Measurements from ENCODE around the gene ALK. TPM values are rescaled to one million over a fixed set of nuclear protein-coding genes. Genes with fewer than 3 reads are reported as not detected.

ALK gene
- total RNA-seq, 2 experiments from 2014 or later = not detected

DNA sequence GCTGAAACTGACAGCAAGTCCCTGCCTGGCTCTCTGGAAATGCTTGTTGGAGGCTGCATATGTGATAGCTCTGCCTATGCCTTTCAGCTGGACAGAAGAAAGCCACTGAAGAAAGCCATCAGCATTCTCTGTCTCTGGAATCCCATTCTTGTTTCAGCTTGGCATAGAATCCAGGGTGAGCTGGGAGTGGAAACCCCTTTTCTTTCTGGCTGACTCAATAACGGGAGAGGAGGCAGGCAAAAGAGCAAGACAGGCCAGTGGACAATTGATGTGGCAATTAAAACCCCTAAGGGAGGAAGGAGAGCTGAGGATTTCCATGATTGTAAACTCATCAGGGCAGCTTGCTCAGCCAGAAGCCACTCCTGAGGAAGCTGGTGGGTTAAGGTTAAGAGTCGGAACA lies 598.1 kb downstream of the ALK start:
- POLR2A ChIA-PET = no interaction called here
- CTCF ChIA-PET = interaction anchor here (1.7 kb wide), 1 partner anchor 14 kb away, joined by 4 read pairs; no protein-coding TSS in a partner anchor

DNA sequence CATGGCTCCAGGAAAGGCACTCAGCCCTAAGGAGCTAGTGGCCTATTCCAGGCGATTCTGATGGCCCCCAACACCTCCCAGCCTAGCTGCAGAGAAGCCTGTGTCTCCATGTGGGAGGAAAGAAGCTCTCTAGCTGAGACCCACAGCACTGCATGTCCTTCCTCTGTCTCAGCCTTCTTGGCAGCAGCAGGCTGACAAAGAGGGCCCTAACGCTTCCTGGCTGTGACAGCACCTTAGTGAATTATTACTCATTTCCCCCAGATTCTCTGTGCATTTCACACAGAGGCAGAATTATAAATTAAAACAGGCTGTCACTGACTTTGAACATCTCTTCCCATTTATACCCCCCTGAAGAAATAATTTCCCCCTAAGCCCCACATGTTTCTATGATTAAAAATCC lies 599.4 kb downstream of the ALK start:
- POLR2A ChIA-PET = no interaction called here
- CTCF ChIA-PET = no interaction called here

DNA sequence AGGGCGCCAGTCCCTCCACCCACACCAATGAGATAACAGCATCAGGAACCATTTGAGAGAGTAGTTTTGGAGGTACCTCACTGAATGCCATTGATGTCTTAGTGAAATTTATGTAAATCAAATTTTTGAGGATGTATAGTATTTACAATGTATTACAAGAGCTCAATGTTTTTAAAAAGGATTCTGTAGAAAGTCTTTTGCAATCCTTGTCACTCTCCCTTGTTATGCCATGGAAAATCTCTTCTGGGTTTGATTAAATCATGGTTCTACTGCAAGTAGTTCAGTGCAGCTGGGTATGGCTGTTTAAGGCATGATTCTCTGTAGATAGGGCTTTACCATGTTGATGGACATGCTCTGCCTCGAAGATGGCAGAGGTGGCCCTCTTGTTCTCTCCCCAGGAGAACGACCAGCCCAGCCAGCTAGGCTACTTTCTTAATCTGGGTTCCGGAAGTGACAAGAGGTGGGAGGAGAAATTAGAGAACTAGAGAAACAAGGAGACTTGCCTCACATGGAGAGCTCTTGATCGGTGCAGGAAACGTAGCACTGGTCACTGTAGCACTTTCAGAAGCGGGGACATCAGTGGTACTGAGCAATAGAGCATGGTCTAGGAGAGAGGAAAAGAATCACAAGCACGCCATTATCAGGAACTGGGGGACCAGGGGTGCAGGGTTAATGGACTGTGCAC lies 603.4 kb downstream of the ALK start:
- ChIA-PET POLR2A (no interaction called here), CTCF (interaction anchor here (0.9 to 2.2 kb wide), 2 partner anchors 9 kb away, joined by 3 to 6 read pairs; no protein-coding TSS in a partner anchor)

DNA sequence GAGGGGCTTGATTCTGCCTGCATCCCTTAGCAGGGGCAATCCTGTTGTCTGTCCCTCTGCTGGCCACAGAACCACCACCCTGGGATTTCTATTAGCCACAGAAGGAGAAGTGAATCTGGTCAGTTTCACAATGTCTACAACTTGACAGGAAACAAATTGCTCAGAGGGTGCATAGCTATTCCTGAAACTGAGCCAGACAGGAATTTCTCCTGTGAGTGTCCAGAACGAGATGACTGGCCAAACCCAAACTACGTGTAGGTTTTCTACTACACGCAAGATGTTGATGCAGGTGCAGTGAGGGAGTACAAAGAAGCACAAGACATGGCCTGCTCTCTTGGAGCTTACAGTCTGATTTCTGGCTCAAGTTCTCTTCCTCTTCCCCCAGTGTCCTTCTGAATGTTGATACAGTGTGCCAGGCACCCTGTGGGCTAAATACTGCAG lies 604.3 kb downstream of the ALK start:
- POLR2A ChIA-PET = interaction anchor here (0.6 kb wide), 1 partner anchor 109 kb away, joined by 3 read pairs; no protein-coding TSS in a partner anchor
- CTCF ChIA-PET = interaction anchor here (0.9 kb wide), 1 partner anchor 8 kb away, joined by 3 read pairs; no protein-coding TSS in a partner anchor

DNA sequence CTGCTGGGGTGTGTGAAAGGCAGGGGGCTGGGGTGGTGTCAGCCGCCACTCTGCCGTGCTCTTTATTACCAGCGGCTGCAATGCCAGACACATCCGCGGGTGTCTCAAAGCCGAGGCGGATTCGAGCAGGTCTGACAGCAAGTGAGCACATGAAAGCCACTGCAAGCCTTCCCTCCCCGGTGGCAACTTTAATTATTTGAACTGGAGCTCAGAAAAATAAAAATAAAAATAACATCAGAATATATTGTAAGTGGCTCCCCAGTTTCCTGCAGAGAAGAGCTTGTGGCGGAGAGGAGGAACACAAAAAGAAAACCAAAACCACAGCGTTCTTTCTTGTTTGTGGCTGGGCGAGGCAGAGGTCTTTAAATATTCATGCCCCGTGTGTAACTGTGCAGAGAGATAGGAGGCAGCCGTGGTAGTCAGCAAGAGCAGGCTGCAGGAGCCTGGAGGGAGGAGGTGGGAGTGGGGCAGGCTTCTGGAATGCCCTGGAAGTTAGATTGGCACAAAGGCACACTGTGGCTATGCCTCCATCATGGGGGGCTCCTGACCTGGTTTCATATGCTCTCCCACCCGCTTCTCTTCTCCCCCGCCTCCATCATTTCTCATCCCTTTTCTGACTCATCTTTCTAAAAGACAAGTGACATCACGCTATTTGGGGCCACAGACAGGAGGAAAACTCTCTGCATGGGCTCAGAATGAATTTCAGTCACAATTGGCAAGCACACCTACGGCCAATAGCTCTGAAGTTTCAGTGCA lies 606.4 kb downstream of the ALK start:
- POLR2A ChIA-PET = no interaction called here
- CTCF ChIA-PET = no interaction called here

DNA sequence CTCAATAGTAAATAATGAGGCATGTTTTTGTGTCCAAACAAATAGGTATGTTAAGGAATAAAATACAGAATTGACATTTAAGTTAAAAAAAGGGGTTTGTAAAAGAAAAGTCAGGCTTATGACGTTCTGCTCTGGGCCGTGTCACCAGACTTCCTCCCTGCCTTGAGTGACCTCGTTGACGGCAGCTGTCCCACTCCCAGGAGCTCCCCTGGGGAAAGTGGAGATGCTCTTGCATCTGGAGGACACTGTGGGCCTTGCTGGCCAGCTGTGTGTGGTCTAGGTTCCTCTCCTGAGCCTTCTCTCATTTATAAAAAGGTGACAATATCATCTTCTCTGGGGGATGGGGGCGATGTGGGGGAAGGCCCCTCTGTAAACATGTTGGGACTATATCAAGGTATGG lies 609.9 kb downstream of the ALK start:
- ChIA-PET CTCF (interaction anchor here (0.7 to 1.2 kb wide), 2 partner anchors 8 to 93 kb away, joined by 3 read pairs; no protein-coding TSS in a partner anchor), POLR2A (no interaction called here)

DNA sequence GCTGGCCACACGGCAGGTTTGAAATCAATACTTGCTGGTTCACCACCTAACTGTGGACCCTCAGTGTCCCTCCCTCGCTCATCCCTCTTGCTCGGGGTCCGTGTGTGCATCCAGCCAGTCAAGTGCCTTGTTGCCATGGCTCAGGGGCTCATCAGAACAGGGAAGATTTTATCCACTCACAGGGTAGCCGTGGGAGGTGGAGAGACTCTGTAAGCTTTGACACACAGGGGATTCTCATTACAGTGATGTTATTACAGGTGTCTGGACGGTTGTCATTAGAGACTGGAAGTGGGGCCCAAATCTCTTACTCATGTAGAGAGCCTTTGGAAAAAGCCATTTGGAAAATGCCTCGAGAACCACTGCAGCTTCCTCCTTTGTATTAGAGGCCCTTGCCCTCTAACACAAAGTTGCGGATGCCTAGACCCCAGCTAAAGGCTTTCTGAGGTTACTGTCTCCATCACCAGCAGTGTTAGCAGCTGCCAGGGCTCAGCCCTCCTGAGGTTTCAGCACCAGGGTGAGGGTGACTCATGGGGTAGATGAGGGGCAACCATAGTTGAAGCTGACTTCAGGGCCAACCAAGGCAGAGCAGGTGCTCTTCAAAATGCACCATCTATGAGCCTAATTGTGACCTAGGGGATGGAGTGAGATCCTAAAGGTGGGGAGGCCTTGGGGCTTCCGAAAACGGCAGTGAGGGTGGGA lies 610.6 kb downstream of the ALK start:
- ChIA-PET CTCF (interaction anchor here (0.6 to 1.2 kb wide), 3 partner anchors 9 to 94 kb away, joined by 3 read pairs; no protein-coding TSS in a partner anchor), POLR2A (no interaction called here)

DNA sequence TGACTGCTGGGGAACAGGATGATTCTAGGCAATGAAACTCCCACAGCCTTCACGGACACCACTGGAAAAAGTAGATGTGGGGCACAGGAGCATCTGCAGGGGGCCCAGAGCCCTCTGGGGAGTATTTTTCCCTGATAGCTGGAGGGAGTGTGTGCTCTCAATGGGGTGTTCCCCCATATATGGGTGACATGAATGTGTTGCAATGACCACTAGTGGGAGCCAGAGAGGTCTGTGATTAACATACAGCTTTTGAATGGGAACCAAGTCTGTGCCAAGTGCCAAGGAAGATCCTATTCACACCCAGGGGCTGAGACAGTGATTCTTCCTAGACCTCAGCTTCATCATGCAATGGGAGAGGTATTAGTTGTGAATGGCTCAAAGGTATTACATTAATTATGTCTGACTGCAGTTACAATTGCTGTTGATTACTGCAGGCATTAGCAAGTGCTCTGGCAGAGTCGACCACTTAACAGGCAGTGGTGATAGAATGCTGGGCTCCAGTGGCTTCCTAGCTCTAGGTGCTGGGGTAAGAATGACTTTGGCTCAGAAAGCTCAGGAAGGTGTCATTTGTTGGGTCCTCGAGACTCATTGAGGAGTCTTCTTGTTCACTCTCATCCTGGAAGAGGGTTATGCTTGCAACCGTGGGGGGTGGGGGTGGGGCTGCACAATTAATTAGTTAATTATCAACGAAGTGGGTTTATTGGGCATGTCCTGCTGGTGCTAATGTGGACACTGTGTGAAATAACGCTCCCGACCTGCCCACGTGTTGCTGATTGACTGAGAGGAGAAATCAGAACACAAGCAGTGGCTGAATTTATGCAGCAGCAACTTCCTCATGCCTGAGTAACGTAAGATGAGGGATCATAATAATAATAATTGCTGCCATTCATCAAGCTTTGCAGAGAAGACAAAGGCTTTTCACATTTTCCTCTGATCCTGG lies 612.0 kb downstream of the ALK start:
- POLR2A ChIA-PET = no interaction called here
- CTCF ChIA-PET = interaction anchor here (0.8 to 2.0 kb wide), 7 partner anchors 8 to 763 kb away, joined by 3 to 6 read pairs (median 3); no protein-coding TSS in a partner anchor

DNA sequence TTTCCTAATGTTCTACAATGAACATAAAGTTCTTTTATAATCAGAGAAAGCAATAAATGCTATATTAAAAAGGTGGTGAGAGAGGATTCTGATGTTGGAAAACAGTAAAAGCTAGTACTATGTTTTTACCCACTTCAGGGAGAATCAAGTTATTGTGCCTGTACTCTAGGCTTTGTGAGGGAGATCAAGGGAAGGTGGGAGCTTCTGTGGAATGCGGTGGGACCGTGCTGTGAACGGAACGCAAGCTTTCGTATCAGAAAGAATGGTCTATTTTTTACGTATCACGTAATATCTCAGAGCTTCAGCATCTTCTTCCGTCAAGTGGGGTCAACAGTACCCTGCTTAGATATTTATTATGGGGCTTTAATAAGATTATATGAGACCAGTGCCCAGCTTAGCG lies 613.0 kb downstream of the ALK start:
- ChIA-PET POLR2A (no interaction called here), CTCF (interaction anchor here (0.9 to 2.0 kb wide), 3 partner anchors 11 to 55 kb away, joined by 3 to 6 read pairs (median 3); no protein-coding TSS in a partner anchor)

DNA sequence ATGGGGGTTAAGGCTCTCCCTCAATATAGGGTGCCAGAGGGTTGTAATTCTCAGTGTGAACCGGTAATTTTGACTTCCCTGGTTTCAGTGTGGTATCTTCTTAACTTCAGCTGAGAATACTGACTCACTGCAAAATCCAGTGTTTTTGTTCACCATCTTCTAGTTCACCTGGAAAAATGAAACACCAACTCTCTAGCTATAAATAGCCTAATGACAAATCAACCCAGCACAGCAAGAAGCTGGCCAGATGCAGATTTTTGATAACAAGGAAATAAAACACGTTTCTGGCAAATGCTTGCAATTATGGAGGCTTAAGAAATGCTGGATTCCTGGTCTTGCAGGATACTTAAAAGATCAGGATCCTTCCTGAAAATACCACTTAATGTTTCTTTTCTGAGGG lies 613.9 kb downstream of the ALK start:
- CTCF ChIA-PET = no interaction called here
- POLR2A ChIA-PET = no interaction called here

DNA sequence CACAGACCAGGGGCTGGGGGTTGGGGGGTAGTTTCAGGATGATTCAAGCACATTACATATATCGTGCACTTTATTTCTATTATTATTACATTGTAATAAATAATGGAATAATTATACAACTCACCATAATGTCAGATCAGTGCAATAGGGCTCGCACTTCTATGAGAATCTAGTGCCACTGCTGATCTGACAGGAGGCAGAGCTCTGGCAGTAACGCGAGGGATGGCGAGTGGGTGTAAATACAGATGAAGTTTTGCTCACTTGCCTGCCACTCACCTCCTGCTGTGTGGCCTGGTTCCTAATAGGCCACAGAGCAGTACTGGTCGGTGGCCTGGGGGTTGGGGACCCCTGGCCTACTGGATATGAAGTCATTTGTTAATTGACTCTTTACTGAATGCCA lies 615.6 kb downstream of the ALK start:
- CTCF ChIA-PET = no interaction called here
- POLR2A ChIA-PET = no interaction called here

DNA sequence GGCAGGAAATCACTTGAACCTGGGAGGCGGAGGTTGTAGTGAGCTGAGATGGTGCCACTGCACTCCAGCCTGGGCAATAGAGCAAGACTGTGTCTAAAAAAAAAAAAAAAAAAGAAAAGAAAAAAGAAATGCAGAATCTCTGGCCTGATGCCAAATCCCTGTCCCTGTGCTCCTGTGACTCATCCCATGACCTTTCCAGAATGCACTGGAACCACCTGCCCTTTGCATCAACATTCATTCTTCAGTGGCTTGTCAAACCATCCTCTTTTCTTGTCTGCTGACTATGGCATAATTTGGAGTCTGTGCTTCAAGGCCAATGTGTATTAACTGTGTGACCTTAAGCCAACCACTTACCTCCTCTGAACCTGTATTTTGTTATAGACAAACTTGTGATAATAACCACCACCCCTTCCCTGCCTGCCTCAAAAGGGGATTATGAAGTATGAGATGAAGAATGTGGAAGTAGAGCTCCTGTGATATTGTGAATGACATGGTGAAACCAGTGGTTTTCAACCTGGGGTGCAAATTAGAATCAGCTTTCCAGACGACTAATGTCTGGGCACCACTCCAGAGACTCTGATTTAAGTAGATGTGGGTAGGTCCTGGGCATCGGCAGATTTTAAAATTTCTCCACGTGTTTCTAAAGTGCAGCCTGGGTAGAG lies 616.9 kb downstream of the ALK start:
- ChIA-PET CTCF (no interaction called here), POLR2A (no interaction called here)

DNA sequence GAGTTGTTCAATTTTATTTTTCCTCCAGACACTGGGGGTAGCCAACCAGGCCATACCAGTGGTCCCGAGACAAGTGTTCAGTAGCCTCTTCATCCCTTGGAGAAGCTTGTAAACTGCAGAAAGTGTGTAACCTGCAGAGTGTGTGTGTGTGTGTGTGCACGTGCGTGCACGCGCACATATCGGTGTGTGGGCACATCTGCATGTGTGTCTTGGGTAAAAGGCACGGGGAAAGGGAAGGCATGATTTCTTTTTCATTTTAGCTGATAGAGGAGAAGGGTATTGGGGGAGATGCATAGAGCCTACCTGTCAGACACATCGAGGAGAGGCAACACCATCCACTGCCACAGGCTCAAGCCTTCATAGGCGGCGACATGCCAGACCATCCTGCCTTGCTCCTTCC lies 624.8 kb downstream of the ALK start:
- CTCF ChIA-PET = no interaction called here
- POLR2A ChIA-PET = no interaction called here

DNA sequence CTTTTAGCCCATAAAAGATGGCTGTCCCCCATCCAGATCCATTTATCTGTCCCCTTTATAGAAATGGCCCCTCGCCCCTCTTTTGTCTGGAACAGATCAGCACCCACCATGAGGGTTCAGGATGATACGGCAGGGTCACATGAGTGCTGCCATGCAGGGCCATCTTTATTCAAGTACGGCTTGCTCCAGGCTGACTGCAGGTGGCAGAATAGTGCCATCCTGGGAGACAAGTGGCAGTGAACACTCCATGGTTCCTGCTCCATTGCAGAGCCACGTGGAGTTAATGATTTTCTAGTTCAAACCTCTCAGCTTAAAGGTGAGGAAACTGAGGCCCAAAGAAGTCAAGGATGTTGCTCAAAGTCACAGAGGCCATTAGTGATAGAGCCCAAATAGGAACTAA lies 625.5 kb downstream of the ALK start:
- ChIA-PET CTCF (no interaction called here), POLR2A (no interaction called here)

DNA sequence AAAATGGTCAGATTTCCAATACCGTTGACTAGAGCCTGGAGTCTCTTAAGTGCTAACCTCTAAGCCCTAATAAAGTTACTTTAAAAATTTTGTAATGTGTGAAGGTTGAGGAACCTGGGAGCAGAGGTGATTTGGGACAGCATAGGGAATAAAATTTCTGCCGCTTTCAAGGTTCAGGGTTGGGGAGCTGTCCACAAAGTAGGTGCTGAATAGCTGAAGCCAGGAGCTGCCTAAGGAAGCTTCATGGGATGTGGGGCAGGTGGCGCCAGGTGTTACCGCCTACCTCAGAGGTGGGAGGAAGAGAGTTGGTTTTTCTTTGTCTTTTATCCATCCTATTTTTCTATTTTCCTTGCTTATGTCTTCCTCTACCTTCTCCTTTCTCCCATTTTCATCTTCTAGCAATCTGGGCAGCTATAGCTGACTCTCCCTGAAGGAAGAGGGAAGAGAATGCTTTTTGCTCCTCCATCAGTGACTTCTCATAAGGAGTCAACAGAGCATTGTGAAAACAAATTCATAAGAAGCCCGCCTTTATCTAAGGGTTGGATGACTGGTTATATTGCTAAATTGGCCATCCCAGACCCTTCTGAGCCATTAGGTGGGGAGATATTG lies 627.5 kb downstream of the ALK start:
- ChIA-PET POLR2A (no interaction called here), CTCF (no interaction called here)

DNA sequence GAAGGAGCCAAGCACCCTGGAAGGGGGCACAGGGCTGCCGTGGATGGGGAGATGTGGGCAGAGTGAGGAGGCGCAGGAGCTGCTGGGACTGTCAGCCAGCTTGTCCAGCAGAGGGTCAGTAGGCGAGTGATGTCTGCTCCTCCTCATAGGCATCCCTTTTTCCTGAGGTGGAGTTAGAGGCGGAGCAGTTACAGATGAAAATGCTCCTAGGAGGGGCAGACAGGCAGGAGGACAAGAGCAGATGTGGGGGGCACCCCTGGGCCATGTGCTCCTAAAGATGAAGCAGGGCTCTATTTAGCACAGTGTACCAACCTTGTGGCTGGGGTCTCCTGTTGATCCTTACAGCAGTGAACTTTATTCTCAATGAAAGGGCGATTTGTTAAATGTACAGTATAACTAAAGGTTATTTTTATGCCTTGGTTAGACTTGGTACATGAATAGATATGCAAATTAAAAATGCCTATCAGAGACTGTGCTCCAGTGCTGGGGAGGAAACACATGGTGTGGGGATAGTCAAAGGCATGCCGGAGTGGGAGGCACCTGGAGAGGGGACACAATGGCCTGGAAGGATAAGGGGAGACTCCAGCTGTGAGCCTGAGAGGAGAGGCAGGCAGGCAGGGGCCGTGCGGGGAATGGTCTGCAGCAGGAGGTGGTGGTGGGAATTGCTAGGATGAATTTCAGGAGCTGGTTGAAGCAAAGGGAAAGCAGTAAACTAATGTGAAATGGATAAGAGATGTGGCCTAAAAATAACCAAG lies 630.9 kb downstream of the ALK start:
- POLR2A ChIA-PET = no interaction called here
- CTCF ChIA-PET = no interaction called here

DNA sequence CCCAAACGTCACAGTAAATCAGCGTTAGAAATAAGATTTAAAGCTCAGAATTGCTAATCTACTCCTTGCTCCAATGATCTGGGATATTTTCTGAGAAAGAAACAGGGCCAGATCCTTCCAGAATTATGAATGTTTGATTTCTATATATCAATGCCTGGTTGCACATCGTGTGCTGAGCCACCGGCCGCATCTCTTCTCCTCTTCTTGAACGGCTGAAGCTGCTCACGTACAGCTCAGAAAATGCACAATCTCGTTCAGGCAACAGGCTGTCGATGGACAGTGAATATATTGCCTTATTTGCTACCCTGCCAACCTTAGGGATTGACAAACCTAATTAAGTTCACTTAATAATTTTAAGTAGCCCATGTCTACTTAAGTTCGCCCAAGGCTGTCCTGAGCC lies 636.7 kb downstream of the ALK start:
- CTCF ChIA-PET = no interaction called here
- POLR2A ChIA-PET = no interaction called here

DNA sequence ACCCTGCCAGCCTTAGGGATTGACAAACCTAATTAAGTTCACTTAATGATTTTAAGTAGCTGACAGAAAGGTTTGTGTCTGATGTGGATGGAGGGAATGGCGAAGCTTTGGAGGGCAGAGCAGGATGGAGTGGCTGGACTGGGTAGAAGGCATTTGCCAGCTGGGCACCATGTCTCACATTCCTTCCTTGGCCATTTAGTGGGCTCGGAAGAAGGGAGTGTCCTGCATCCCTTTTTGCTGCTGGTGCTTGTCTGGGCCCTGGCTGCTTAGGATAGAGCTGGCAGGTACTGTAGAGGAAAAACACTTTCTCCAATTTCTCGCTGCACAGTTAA lies 639.5 kb downstream of the ALK start:
- POLR2A ChIA-PET = no interaction called here
- CTCF ChIA-PET = no interaction called here

Data from activated CD8-positive, alpha-beta memory T cell treated with anti-CD3 and anti-CD28 coated beads for 36 hours (primary cell).